Endodermal cell (in vitro differentiated cells): ENCODE measurements around the gene LRRC73. TPM values are rescaled to one million over a fixed set of nuclear protein-coding genes. Genes with fewer than 3 reads are reported as not detected.

Experiments
- DNase-seq: peaks from one replicate; pipeline ENCODE4 v3.0.0-alpha.2; 2017
- H3K27ac ChIP-seq: 2 replicates; pipeline ENCODE4 v1.5.1; 2013; ENCODE audit warnings: mild to moderate bottlenecking, low read depth, low read length, moderate library complexity
- H3K27me3 ChIP-seq: 2 replicates; pipeline ENCODE4 v1.6.1; 2013; ENCODE audit warnings: mild to moderate bottlenecking, low read length, moderate library complexity; ENCODE audit not compliant: insufficient read depth, control insufficient read depth, poor library complexity, severe bottlenecking
- H3K36me3 ChIP-seq: 2 replicates; pipeline ENCODE4 v1.7.0; 2013; ENCODE audit warnings: mild to moderate bottlenecking, low read length, moderate library complexity; ENCODE audit not compliant: control insufficient read depth, insufficient read depth
- H3K4me1 ChIP-seq: one replicate; pipeline ENCODE4 v1.7.0; 2013; ENCODE audit warnings: low read length; ENCODE audit not compliant: control insufficient read depth, insufficient read depth
- H3K4me3 ChIP-seq: 2 replicates; pipeline ENCODE4 v1.5.1; 2013; ENCODE audit warnings: mild to moderate bottlenecking, low read length, moderate library complexity
- H3K9ac ChIP-seq: 2 replicates; pipeline ENCODE4 v1.6.1; 2013; ENCODE audit warnings: mild to moderate bottlenecking, low read length, moderate library complexity; ENCODE audit not compliant: poor library complexity, severe bottlenecking; ENCODE audit errors: extremely low read depth
- H3K9me3 ChIP-seq: 2 replicates; pipeline ENCODE4 v1.6.1; 2013; ENCODE audit warnings: mild to moderate bottlenecking, low read length, moderate library complexity; ENCODE audit not compliant: control insufficient read depth
- H3K27ac Mint-ChIP-seq: 2 replicates; pipeline ENCODE4 v1.8.0; 2020; ENCODE audit warnings: mixed read lengths
- H3K27me3 Mint-ChIP-seq: 2 replicates; pipeline ENCODE4 v1.8.0; 2021; ENCODE audit warnings: mild to moderate bottlenecking, mixed read lengths; ENCODE audit not compliant: insufficient read depth
- H3K36me3 Mint-ChIP-seq: 2 replicates; pipeline ENCODE4 v1.8.0; 2020; ENCODE audit warnings: low read depth, mixed read lengths
- H3K4me1 Mint-ChIP-seq: 2 replicates; pipeline ENCODE4 v1.8.0; 2020; ENCODE audit warnings: mixed read lengths
- H3K4me3 Mint-ChIP-seq: 2 replicates; pipeline ENCODE4 v1.8.0; 2020; ENCODE audit warnings: mild to moderate bottlenecking, moderate library complexity, mixed read lengths
- H3K9me3 Mint-ChIP-seq: 2 replicates; pipeline ENCODE4 v1.8.0; 2020; ENCODE audit warnings: mild to moderate bottlenecking, mixed read lengths
- CTCF ChIP-seq: fragments of 200-600 bp; sonication (generic); conservative IDR thresholded peaks from 2 replicates; pipeline ENCODE4 v1.5.0; 2021; ENCODE audit warnings: antibody characterized with exemption, mild to moderate bottlenecking
- whole genome bisulfite sequencing, 2 experiments: methylation state at CpG; one replicate each; pipeline versions ENCODE4 v1.1.5 to v1.1.7; 2013; ENCODE audit warnings: missing lambda C conversion rate in 2 of 2, mixed read lengths in 1 of 2; ENCODE audit not compliant: insufficient coverage in 1 of 2, insufficient read length in 1 of 2; 5-methylcytosine and 5-hydroxymethylcytosine counted together
- total RNA-seq, 2 donors: library from RNA; stranded (reverse); fragmentation: NEBNext Ultra II Directional in 1 of 2; extraction: Animal tissue kit (Norgen Biotek cat#: 25700) in 1 of 2; gene quantifications; 2 replicates in 1 of 2; 3 replicates in 1 of 2; pipeline ENCODE4 v1.2.1, GENCODE V29; 2021

Gene LRRC73
- total RNA-seq, 2 donors from 2014 or later: 0.46 to 0.64 TPM

GRCh38 chr6:43511824-43512415 lies 1.8 kb upstream of the LRRC73 start:
- Mint-ChIP-seq H3K4me1 (peaks cover 13% of the 10 kb centered on the region), H3K27ac (no peak overlapping the region), H3K36me3 (peaks cover 36% of the 10 kb centered on the region), H3K4me3 (no peak overlapping the region), H3K27me3 (peaks cover 29% of the 10 kb centered on the region), H3K9me3 (no peaks in the 10 kb centered on the region)
- Histone ChIP-seq H3K4me1 (peaks cover 6% of the 10 kb centered on the region), H3K9ac (no peak overlapping the region), H3K27me3 (peaks cover 23% of the 10 kb centered on the region), H3K36me3 (peaks cover 48% of the 10 kb centered on the region), H3K4me3 (no peak overlapping the region), H3K27ac (no peak overlapping the region), H3K9me3 (no peaks in the 10 kb centered on the region)
- WGBS, 2 experiments: 96 to 98% methylated on average over 5 to 10 of the region's 11 CpGs
- DNase-seq: no peak
- TF ChIP-seq CTCF: no peak

- H3K9me3 Mint-ChIP-seq: no peaks in the 10 kb centered on the region
- Histone ChIP-seq H3K27me3 (peaks cover 23% of the 10 kb centered on the region), H3K9me3 (no peaks in the 10 kb centered on the region), H3K4me3 (no peak overlapping the region), H3K4me1 (peaks cover 4% of the 10 kb centered on the region), H3K9ac (no peak overlapping the region), H3K36me3 (peaks cover 48% of the 10 kb centered on the region), H3K27ac (no peak overlapping the region)
- peaks cover 31% of the 10 kb centered on the region for H3K27me3 Mint-ChIP-seq
- H3K36me3 Mint-ChIP-seq: peaks cover 35% of the 10 kb centered on the region
- no peak for TF ChIP-seq CTCF
- H3K4me1 Mint-ChIP-seq: peaks cover 8% of the 10 kb centered on the region
- DNase-seq: no peak
- WGBS, 2 experiments: 94 to 96% methylated on average over 9 to 10 of the region's 10 CpGs
- no peak overlapping the region for H3K27ac Mint-ChIP-seq
- peak overlapping the region; percentile 61 for H3K4me3 Mint-ChIP-seq
Observed at GRCh38 chr6:43510827-43511163, 649 bp upstream of the LRRC73 start.

- H3K4me1 Mint-ChIP-seq: peaks cover 2% of the 10 kb centered on the region
- H3K27ac ChIP-seq: no peak overlapping the region
Observed at GRCh38 chr6:43509142-43509983, 783 bp downstream of the LRRC73 start.

More at GRCh38 chr6:43509142-43509983, 783 bp downstream of the LRRC73 start:
- peak; percentile 71 for DNase-seq
- Histone ChIP-seq H3K36me3 (peaks cover 35% of the 10 kb centered on the region), H3K4me1 (no peaks in the 10 kb centered on the region), H3K4me3 (peak overlapping the region; percentile 58), H3K9ac (no peak overlapping the region), H3K27me3 (peaks cover 23% of the 10 kb centered on the region), H3K9me3 (no peaks in the 10 kb centered on the region)
- peaks cover 26% of the 10 kb centered on the region for H3K36me3 Mint-ChIP-seq
- H3K9me3 Mint-ChIP-seq: no peaks in the 10 kb centered on the region
- WGBS, 2 experiments: 10 to 13% methylated on average over 28 to 69 of the region's 69 CpGs
- peaks cover 31% of the 10 kb centered on the region for H3K27me3 Mint-ChIP-seq
- no peak for TF ChIP-seq CTCF
- H3K27ac Mint-ChIP-seq: no peak overlapping the region
- H3K4me3 Mint-ChIP-seq: peak overlapping the region; percentile 61
